IMR-90 (cell line): ENCODE results near the gene IL17C. TPM values are rescaled to one million over a fixed set of nuclear protein-coding genes. Genes with fewer than 3 reads are reported as not detected.

Experiments
- ATAC-seq: fragments of 200-7000 bp; cut with Tn5 transposase; 2 replicates; pipeline ENCODE4 v1.9.1; 2020; ENCODE audit warnings: low read depth, mild to moderate bottlenecking, moderate library complexity
- BruUV-seq: library from RNA; stranded (reverse); fragments of 400-500 nt; replicated peaks from 2 replicates; lab custom pipeline; 2021; lab: Mats Ljungman, UMichigan
- CTCF ChIA-PET: fragments of 300-600 bp; formaldehyde crosslinking; extraction: SDS; loops from one replicate; lab custom pipeline; 2021; ENCODE audit warnings: antibody characterized with exemption; lab: Yijun Ruan, JAX
- POLR2A ChIA-PET: fragments of 300-600 bp; sonication (Branson Sonifier 250); formaldehyde crosslinking; loops from one replicate; lab custom pipeline; 2022; ENCODE audit warnings: antibody characterized with exemption; ENCODE audit not compliant: unreplicated experiment; lab: Charles Lee
- DNase-seq: peaks from one replicate; pipeline ENCODE4 v3.0.0; 2013
- H2AFZ ChIP-seq: replicated peaks from 2 replicates; pipeline ENCODE3; 2013; ENCODE audit warnings: low read length, mild to moderate bottlenecking; ENCODE audit not compliant: poor library complexity
- H2AK5ac ChIP-seq: 2 replicates; pipeline ENCODE4 v1.6.1; 2013; ENCODE audit warnings: low read depth, low read length, inconsistent platforms
- H2AK9ac ChIP-seq: replicated peaks from 2 replicates; pipeline ENCODE3; 2013; ENCODE audit warnings: mild to moderate bottlenecking, low read depth, low read length, moderate library complexity; ENCODE audit not compliant: poor library complexity
- H2BK120ac ChIP-seq: 2 replicates; pipeline ENCODE4 v1.6.1; 2013; ENCODE audit warnings: low read depth, low read length, inconsistent platforms
- H2BK15ac ChIP-seq: 3 replicates; pipeline ENCODE4 v1.6.1; 2013; ENCODE audit warnings: low read depth, low read length, inconsistent platforms
- H2BK20ac ChIP-seq: 2 replicates; pipeline ENCODE4 v1.6.1; 2013; ENCODE audit warnings: low read depth, mild to moderate bottlenecking, inconsistent platforms, low read length, moderate library complexity
- H2BK5ac ChIP-seq: 2 replicates; pipeline ENCODE4 v1.6.1; 2013; ENCODE audit warnings: mild to moderate bottlenecking, low read depth, low read length, inconsistent platforms; ENCODE audit not compliant: poor library complexity, severe bottlenecking
- H3K14ac ChIP-seq: replicated peaks from 2 replicates; pipeline ENCODE4 v1.6.1; 2013; ENCODE audit warnings: low read depth, low read length, inconsistent platforms
- H3K18ac ChIP-seq: 2 replicates; pipeline ENCODE4 v1.6.1; 2013; ENCODE audit warnings: low read depth, low read length, control low read depth
- H3K23ac ChIP-seq: 2 replicates; pipeline ENCODE4 v1.6.1; 2013; ENCODE audit warnings: low read depth, low read length, inconsistent platforms
- H3K27ac ChIP-seq: 2 replicates; pipeline ENCODE4 v1.5.1; 2013; ENCODE audit warnings: mild to moderate bottlenecking, control low read depth, low read length; ENCODE audit not compliant: insufficient read depth
- H3K27me3 ChIP-seq: 2 replicates; pipeline ENCODE4 v1.6.1; 2013; ENCODE audit warnings: low read length; ENCODE audit not compliant: control insufficient read depth, insufficient read depth
- H3K36me3 ChIP-seq: 2 replicates; pipeline ENCODE4 v1.6.1; 2013; ENCODE audit warnings: low read length, mixed read lengths; ENCODE audit not compliant: control insufficient read depth, insufficient read depth
- H3K4ac ChIP-seq: 2 replicates; pipeline ENCODE4 v1.6.1; 2013; ENCODE audit warnings: low read depth, low read length, inconsistent platforms
- H3K4me1 ChIP-seq: 2 replicates; pipeline ENCODE4 v1.6.1; 2013; ENCODE audit warnings: low read length, mixed read lengths; ENCODE audit not compliant: control insufficient read depth, insufficient read depth
- H3K4me2 ChIP-seq: 2 replicates; pipeline ENCODE4 v1.6.1; 2013; ENCODE audit warnings: low read depth, mild to moderate bottlenecking, control low read depth, low read length, moderate library complexity
- H3K4me3 ChIP-seq: 2 replicates; pipeline ENCODE4 v1.5.1; 2013; ENCODE audit warnings: low read depth, mild to moderate bottlenecking, control low read depth, low read length, moderate library complexity; ENCODE audit not compliant: insufficient read depth
- H3K56ac ChIP-seq: 2 replicates; pipeline ENCODE4 v1.6.1; 2013; ENCODE audit warnings: low read length, inconsistent platforms; ENCODE audit not compliant: insufficient read depth; ENCODE audit errors: extremely low read depth
- H3K79me1 ChIP-seq, 2 experiments: 2 replicates each; pipeline ENCODE4 v1.6.1; 2013; ENCODE audit warnings: low read length in 2 of 2, inconsistent platforms in 1 of 2, low read depth in 1 of 2
- H3K9ac ChIP-seq: 2 replicates; pipeline ENCODE4 v1.6.1; 2013; ENCODE audit warnings: low read depth, low read length, control low read depth
- H3K9me1 ChIP-seq: 2 replicates; pipeline ENCODE4 v1.6.1; 2013; ENCODE audit warnings: low read length, inconsistent platforms; ENCODE audit not compliant: insufficient read depth
- H3K9me3 ChIP-seq: 2 replicates; pipeline ENCODE4 v1.6.1; 2013; ENCODE audit warnings: low read length; ENCODE audit not compliant: control insufficient read depth, insufficient read depth
- H4K20me1 ChIP-seq: 2 replicates; pipeline ENCODE4 v1.6.1; 2013; ENCODE audit warnings: low read length, inconsistent platforms; ENCODE audit not compliant: insufficient read depth
- H4K5ac ChIP-seq: 2 replicates; pipeline ENCODE4 v1.6.1; 2013; ENCODE audit warnings: mild to moderate bottlenecking, low read depth, low read length, control low read depth
- H4K8ac ChIP-seq, 2 experiments: 2 replicates each; pipeline ENCODE4 v1.6.1; 2013; ENCODE audit warnings: low read depth in 2 of 2, low read length in 2 of 2, control low read depth in 1 of 2, inconsistent platforms in 1 of 2
- H4K91ac ChIP-seq: 2 replicates; pipeline ENCODE4 v1.6.1; 2013; ENCODE audit warnings: low read depth, low read length, inconsistent platforms; ENCODE audit not compliant: insufficient read depth
- MAZ ChIP-seq: IDR thresholded peaks from 2 replicates; pipeline ENCODE4 v1.6.1; 2012; ENCODE audit warnings: low read depth, mild to moderate bottlenecking, low read length, improper control_type of control experiment, moderate library complexity, borderline replicate concordance
- WGBS, 2 experiments: methylation state at CpG; one replicate each; pipeline versions ENCODE4 v1.1.5 to v1.1.7; 2013; ENCODE audit warnings: missing lambda C conversion rate in 2 of 2; ENCODE audit not compliant: insufficient read length in 1 of 2; ENCODE audit errors: extremely low coverage in 2 of 2; 5-methylcytosine and 5-hydroxymethylcytosine counted together
- dilution Hi-C: fragments of 300-500 bp; cut with HindIII; formaldehyde crosslinking; loops from one replicate; pipeline ENCODE4 v1.14.3; 2018; ENCODE audit warnings: low sequenced_read_pairs; ENCODE audit not compliant: unreplicated experiment
- in situ Hi-C: fragments of 300-500 bp; cut with MboI; formaldehyde crosslinking; loops from 3 replicates; pipeline ENCODE4 v1.14.3; 2019; ENCODE audit warnings: low sequenced_read_pairs, inconsistent platforms, mixed read lengths
- intact Hi-C: fragments of 100-400 bp; cut with micrococcal nuclease; formaldehyde crosslinking; loops from 2 replicates; pipeline ENCODE4 v1.10.0; 2022
- polyA plus RNA-seq, 3 experiments: library from polyadenylated mRNA; depleted of rRNA; stranded (reverse); fragments of >200 nt; gene quantifications; 2 replicates each; pipeline ENCODE4 v1.2.3, GENCODE V29; 2012; ENCODE audit warnings: low replicate concordance in 1 of 3
- total RNA-seq: library from RNA; depleted of rRNA; stranded (reverse); fragments of >200 nt; gene quantifications from 2 replicates; pipeline ENCODE4 v1.2.3, GENCODE V29; 2012
- TF ChIP-seq, protein P1 (sequence below): fragments of 150-350 bp; IDR thresholded peaks from 2 replicates; pipeline ENCODE4 v1.6.1; 2017; ENCODE audit warnings: mild to moderate bottlenecking, antibody characterized with exemption, low read length, low read depth
- TF ChIP-seq, protein P2 (sequence below): conservative IDR thresholded peaks from 2 replicates; pipeline ENCODE4 v1.5.1; 2012; ENCODE audit warnings: mild to moderate bottlenecking, low read depth, low read length, improper control_type of control experiment

IL17C gene
- total and polyA plus RNA-seq, 2 of the 4 experiments (the other 2 are of a cell fraction): 0.09 TPM; not detected in 1

DNA sequence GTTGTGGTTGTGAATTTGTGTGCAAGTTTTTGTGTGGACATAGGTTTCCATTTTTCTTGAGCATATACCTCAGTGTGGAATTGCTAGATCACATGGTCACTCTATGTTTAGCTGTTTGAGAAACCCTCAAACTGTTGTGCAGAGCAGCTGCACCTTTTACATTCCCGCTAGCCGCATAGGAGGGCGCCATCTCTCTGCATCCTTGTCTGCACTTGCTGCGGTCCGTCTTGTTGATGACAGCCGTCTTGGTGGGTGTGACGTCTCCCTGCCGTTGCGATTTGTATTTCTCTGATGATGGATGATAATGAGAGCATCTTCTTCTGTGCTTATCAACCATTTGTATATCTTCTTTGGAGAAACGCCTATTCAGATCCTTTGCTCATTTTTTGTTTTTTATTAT, 25.1 kb upstream of the IL17C start:
- H2BK15ac ChIP-seq: no peak overlapping the region
- no TSS peak for BruUV-seq
- no peak overlapping the region for H3K18ac ChIP-seq
- no peak overlapping the region for H3K4me2 ChIP-seq
- H3K23ac ChIP-seq: no peak overlapping the region
- peaks cover 5 to 59% of the 10 kb centered on the region in 2 experiments; a peak in 3 of 4 replicates for H3K79me1 ChIP-seq
- H3K9ac ChIP-seq: no peak overlapping the region
- no peaks in the 10 kb centered on the region for H3K27me3 ChIP-seq
- H3K56ac ChIP-seq: no peak overlapping the region
- no peak overlapping the region for H4K8ac ChIP-seq
- no peak overlapping the region for H4K91ac ChIP-seq
- no peak overlapping the region for H2AFZ ChIP-seq
- in situ Hi-C loops (no loop called here), dilution Hi-C loops (no loop called here), intact Hi-C loops (no loop called here)
- no peaks in the 10 kb centered on the region for H3K9me3 ChIP-seq
- ChIA-PET CTCF (no interaction called here), POLR2A (no interaction called here)
- H2BK20ac ChIP-seq: no peak overlapping the region
- H3K9me1 ChIP-seq: peaks cover 17% of the 10 kb centered on the region
- H3K4me1 ChIP-seq: peaks cover 15% of the 10 kb centered on the region
- H2BK120ac ChIP-seq: no peak overlapping the region
- no peak overlapping the region for H2AK9ac ChIP-seq
- H2BK5ac ChIP-seq: no peak overlapping the region
- no peak overlapping the region for H3K4ac ChIP-seq
- peaks cover 27% of the 10 kb centered on the region for H3K36me3 ChIP-seq
- TF ChIP-seq, protein P1, sequence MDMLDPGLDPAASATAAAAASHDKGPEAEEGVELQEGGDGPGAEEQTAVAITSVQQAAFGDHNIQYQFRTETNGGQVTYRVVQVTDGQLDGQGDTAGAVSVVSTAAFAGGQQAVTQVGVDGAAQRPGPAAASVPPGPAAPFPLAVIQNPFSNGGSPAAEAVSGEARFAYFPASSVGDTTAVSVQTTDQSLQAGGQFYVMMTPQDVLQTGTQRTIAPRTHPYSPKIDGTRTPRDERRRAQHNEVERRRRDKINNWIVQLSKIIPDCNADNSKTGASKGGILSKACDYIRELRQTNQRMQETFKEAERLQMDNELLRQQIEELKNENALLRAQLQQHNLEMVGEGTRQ: no peak
- no peak for TF ChIP-seq MAZ
- TF ChIP-seq, protein P2, sequence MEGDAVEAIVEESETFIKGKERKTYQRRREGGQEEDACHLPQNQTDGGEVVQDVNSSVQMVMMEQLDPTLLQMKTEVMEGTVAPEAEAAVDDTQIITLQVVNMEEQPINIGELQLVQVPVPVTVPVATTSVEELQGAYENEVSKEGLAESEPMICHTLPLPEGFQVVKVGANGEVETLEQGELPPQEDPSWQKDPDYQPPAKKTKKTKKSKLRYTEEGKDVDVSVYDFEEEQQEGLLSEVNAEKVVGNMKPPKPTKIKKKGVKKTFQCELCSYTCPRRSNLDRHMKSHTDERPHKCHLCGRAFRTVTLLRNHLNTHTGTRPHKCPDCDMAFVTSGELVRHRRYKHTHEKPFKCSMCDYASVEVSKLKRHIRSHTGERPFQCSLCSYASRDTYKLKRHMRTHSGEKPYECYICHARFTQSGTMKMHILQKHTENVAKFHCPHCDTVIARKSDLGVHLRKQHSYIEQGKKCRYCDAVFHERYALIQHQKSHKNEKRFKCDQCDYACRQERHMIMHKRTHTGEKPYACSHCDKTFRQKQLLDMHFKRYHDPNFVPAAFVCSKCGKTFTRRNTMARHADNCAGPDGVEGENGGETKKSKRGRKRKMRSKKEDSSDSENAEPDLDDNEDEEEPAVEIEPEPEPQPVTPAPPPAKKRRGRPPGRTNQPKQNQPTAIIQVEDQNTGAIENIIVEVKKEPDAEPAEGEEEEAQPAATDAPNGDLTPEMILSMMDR: no peak
- H4K20me1 ChIP-seq: peaks cover 67% of the 10 kb centered on the region
- no peak overlapping the region for H3K4me3 ChIP-seq
- H2AK5ac ChIP-seq: no peak overlapping the region
- DNase-seq (no peak), ATAC-seq (no peak)
- no CpG with 5 or more reads among the region's 10 CpGs for WGBS, 2 experiments
- no peak overlapping the region for H3K27ac ChIP-seq
- H3K14ac ChIP-seq: no peak overlapping the region
- H4K5ac ChIP-seq: no peak overlapping the region
